ENCODE results near the gene FOXC2.

DNA sequence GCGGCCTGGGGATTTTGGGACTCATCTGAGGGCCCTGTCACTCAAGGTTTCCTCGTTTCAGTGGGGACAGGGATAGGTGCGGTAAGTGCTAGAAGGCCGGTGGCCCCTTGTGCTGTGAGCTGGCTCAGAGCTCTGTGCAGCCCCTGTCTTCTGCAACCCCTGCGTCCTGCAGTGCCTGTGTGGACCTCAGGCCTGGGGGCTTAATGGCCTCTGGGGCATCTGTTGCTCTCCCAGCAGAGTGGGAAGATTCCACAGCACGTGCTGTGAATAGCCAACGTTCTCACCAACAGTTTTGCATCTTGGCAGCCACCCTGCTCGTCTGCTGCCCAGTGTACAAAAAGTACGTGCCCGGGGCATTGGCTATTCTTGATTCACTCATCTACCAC is 4.9 kb downstream of the FOXC2 start:
- no peak for TF ChIP-seq EP300 (IDR thresholded peaks at IDR 0.05)
- TF ChIP-seq CTCF (IDR thresholded peaks at IDR 0.05), result no peak
- TF ChIP-seq POLR2A (IDR thresholded peaks at IDR 0.05), result no peak

Data from suprapubic skin (tissue), 3 donors.